H1 (cell line): ENCODE measurements around the gene ZNF83. TPM values are rescaled to one million over a fixed set of nuclear protein-coding genes. Genes with fewer than 3 reads are reported as not detected.

Experiments used
- CTCF ChIA-PET: fragments of 300-600 bp; sonication (Branson Sonifier 250); formaldehyde crosslinking; loops from one replicate; lab custom pipeline; 2021; ENCODE audit not compliant: partially characterized antibody; lab: Charles Lee
- POLR2A ChIA-PET: fragments of 300-600 bp; sonication (Branson Sonifier 250); formaldehyde crosslinking; loops from one replicate; lab custom pipeline; 2021; ENCODE audit warnings: inconsistent platforms; ENCODE audit not compliant: partially characterized antibody; lab: Charles Lee
- DNase-seq, 2 experiments: peaks; one replicate each; pipeline versions ENCODE4 v3.0.0 to v3.0.0-alpha.2; 2010 to 2022; ENCODE audit warnings: low spot score in 2 of 2, low read depth in 1 of 2, mixed read lengths in 1 of 2
- FAIRE-seq: peaks from 2 replicates; lab custom pipeline; 2011; peaks lifted over from hg19 to GRCh38; lab: Jason Lieb, UNC
- H2AFZ ChIP-seq: 2 replicates; pipeline ENCODE4 v1.8.1; 2012; ENCODE audit warnings: low read length, inconsistent platforms
- H2AK5ac ChIP-seq: 2 replicates; pipeline ENCODE4 v1.6.1; 2013; ENCODE audit warnings: low read depth, low read length
- H2BK120ac ChIP-seq: replicated peaks from 2 replicates; pipeline ENCODE3; 2013; ENCODE audit warnings: low read depth, low read length, inconsistent platforms
- H2BK12ac ChIP-seq: 2 replicates; pipeline ENCODE4 v1.6.1; 2013; ENCODE audit warnings: low read depth, low read length
- H2BK15ac ChIP-seq: 2 replicates; pipeline ENCODE4 v1.6.1; 2013; ENCODE audit warnings: low read length
- H2BK20ac ChIP-seq: 2 replicates; pipeline ENCODE4 v1.6.1; 2013; ENCODE audit warnings: low read length
- H2BK5ac ChIP-seq: 2 replicates; pipeline ENCODE4 v1.6.1; 2013; ENCODE audit warnings: low read depth, low read length
- H3K14ac ChIP-seq: 2 replicates; pipeline ENCODE4 v1.6.1; 2013; ENCODE audit warnings: inconsistent platforms; ENCODE audit not compliant: insufficient read length
- H3K18ac ChIP-seq: 2 replicates; pipeline ENCODE4 v1.6.1; 2013; ENCODE audit warnings: low read length; ENCODE audit errors: extremely low read depth
- H3K23ac ChIP-seq: 2 replicates; pipeline ENCODE4 v1.6.1; 2013; ENCODE audit warnings: inconsistent platforms; ENCODE audit not compliant: insufficient read length
- H3K23me2 ChIP-seq: 2 replicates; pipeline ENCODE4 v1.6.1; 2013; ENCODE audit warnings: low read depth, low read length
- H3K27ac ChIP-seq: 2 replicates; pipeline ENCODE4 v1.6.1; 2011; ENCODE audit warnings: low read depth, low read length, inconsistent platforms
- H3K27me3 ChIP-seq, 4 experiments: replicated peaks in 1 of 4; 1 replicate in 1 of 4; 2 replicates in 3 of 4; pipeline versions ENCODE4 v1.6.1 to v1.8.1; 2011 to 2013; ENCODE audit warnings: low read length in 3 of 4, mild to moderate bottlenecking in 3 of 4, inconsistent platforms in 2 of 4, mixed read lengths in 2 of 4, moderate library complexity in 1 of 4; ENCODE audit not compliant: control insufficient read depth in 3 of 4, insufficient read depth in 3 of 4; ENCODE audit errors: extremely low read depth in 1 of 4
- H3K36me3 ChIP-seq, 4 experiments: 2 replicates each; pipeline versions ENCODE4 v1.6.1 to v1.8.1; 2011 to 2013; ENCODE audit warnings: mild to moderate bottlenecking in 4 of 4, low read length in 3 of 4, moderate library complexity in 2 of 4, control low read depth in 1 of 4, inconsistent platforms in 1 of 4; ENCODE audit not compliant: insufficient read depth in 4 of 4, control insufficient read depth in 2 of 4
- H3K4ac ChIP-seq: replicated peaks from 2 replicates; pipeline ENCODE3; 2013; ENCODE audit warnings: low read length, low read depth, mixed read lengths, inconsistent platforms; ENCODE audit not compliant: insufficient read length
- H3K4me1 ChIP-seq, 4 experiments: replicated peaks in 1 of 4; 1 replicate in 1 of 4; 2 replicates in 3 of 4; pipeline versions ENCODE4 v1.6.1 to v1.8.1; 2011 to 2013; ENCODE audit warnings: low read length in 3 of 4, inconsistent platforms in 2 of 4, mixed read lengths in 1 of 4; ENCODE audit not compliant: insufficient read depth in 4 of 4, control insufficient read depth in 3 of 4
- H3K4me2 ChIP-seq, 2 experiments: 2 replicates each; pipeline versions ENCODE4 v1.6.1 to v1.8.1; 2011 to 2013; ENCODE audit warnings: low read depth in 2 of 2, low read length in 2 of 2, control low read depth in 1 of 2, inconsistent platforms in 1 of 2, mild to moderate bottlenecking in 1 of 2; ENCODE audit not compliant: insufficient read depth in 1 of 2
- H3K4me3 ChIP-seq, 4 experiments: fragments of 200-600, 300-600 bp in 1 of 4; sonication (generic), shearing (Covaris generic), sonication (Bioruptor Twin) in 1 of 4; 2 replicates each; pipeline versions ENCODE4 v1.5.1 to v1.8.1; 2011 to 2016; ENCODE audit warnings: low read length in 4 of 4, low read depth in 3 of 4, control low read depth in 2 of 4, inconsistent platforms in 2 of 4, mild to moderate bottlenecking in 2 of 4, mixed read lengths in 1 of 4, moderate library complexity in 1 of 4; ENCODE audit not compliant: insufficient read depth in 2 of 4; ENCODE audit errors: extremely low read depth in 1 of 4
- H3K56ac ChIP-seq: replicated peaks from 2 replicates; pipeline ENCODE3; 2013; ENCODE audit warnings: low read depth, mild to moderate bottlenecking, mixed read lengths, low read length, inconsistent platforms; ENCODE audit not compliant: insufficient read length
- H3K79me1 ChIP-seq: 2 replicates; pipeline ENCODE4 v1.6.1; 2013; ENCODE audit warnings: low read depth, low read length, control low read depth
- H3K79me2 ChIP-seq, 2 experiments: 2 replicates each; pipeline versions ENCODE4 v1.6.1 to v1.8.1; 2012 to 2013; ENCODE audit warnings: low read length in 2 of 2, mild to moderate bottlenecking in 2 of 2, inconsistent platforms in 1 of 2; ENCODE audit not compliant: insufficient read depth in 2 of 2, control insufficient read depth in 1 of 2
- H3K9ac ChIP-seq, 4 experiments: replicated peaks in 1 of 4; 1 replicate in 1 of 4; 2 replicates in 3 of 4; pipeline versions ENCODE4 v1.6.1 to v1.8.1; 2011 to 2013; ENCODE audit warnings: low read depth in 3 of 4, low read length in 3 of 4, control low read depth in 2 of 4, mild to moderate bottlenecking in 2 of 4, moderate library complexity in 2 of 4, inconsistent platforms in 1 of 4; ENCODE audit errors: extremely low read depth in 1 of 4
- H3K9me3 ChIP-seq, 2 experiments: 2 replicates each; pipeline versions ENCODE4 v1.6.1 to v1.8.1; 2012 to 2013; ENCODE audit warnings: mild to moderate bottlenecking in 2 of 2, moderate library complexity in 2 of 2, control low read depth in 1 of 2, inconsistent platforms in 1 of 2, low read depth in 1 of 2, low read length in 1 of 2, mixed read lengths in 1 of 2; ENCODE audit not compliant: insufficient read depth in 2 of 2
- H4K20me1 ChIP-seq, 2 experiments: replicated peaks in 1 of 2; 2 replicates each; pipeline versions ENCODE3 to v1.8.1; 2011 to 2013; ENCODE audit warnings: inconsistent platforms in 2 of 2, low read length in 2 of 2, mild to moderate bottlenecking in 1 of 2; ENCODE audit not compliant: insufficient read depth in 2 of 2, control insufficient read depth in 1 of 2
- H4K5ac ChIP-seq: 2 replicates; pipeline ENCODE4 v1.6.1; 2013; ENCODE audit warnings: low read length, low read depth, mixed read lengths, inconsistent platforms; ENCODE audit not compliant: insufficient read length
- H4K8ac ChIP-seq: 2 replicates; pipeline ENCODE4 v1.8.0; 2013; ENCODE audit warnings: mild to moderate bottlenecking, moderate library complexity, low read length, inconsistent platforms; ENCODE audit not compliant: insufficient read depth; ENCODE audit errors: extremely low read depth
- H4K91ac ChIP-seq: replicated peaks from 2 replicates; pipeline ENCODE3; 2013; ENCODE audit warnings: low read length, mixed read lengths, inconsistent platforms; ENCODE audit not compliant: insufficient read length
- CTBP2 ChIP-seq: IDR thresholded peaks from 2 replicates; pipeline ENCODE4 v1.7.0; 2011; ENCODE audit warnings: borderline replicate concordance, mild to moderate bottlenecking, moderate library complexity, mixed read lengths, low read length; ENCODE audit not compliant: insufficient read depth, insufficient read length
- JUND ChIP-seq: IDR thresholded peaks from 2 replicates; pipeline ENCODE4 v1.6.1; 2011; ENCODE audit warnings: mild to moderate bottlenecking, improper control_type of control experiment, low read length
- KDM5A ChIP-seq: fragments of 200-600 bp; IDR thresholded peaks from 2 replicates; pipeline ENCODE4 v1.7.1; 2012; ENCODE audit warnings: mild to moderate bottlenecking, low read length, inconsistent platforms, mixed read lengths
- POLR2AphosphoS5 ChIP-seq: IDR thresholded peaks from 2 replicates; pipeline ENCODE4 v1.6.1; 2011; ENCODE audit warnings: low read depth, low read length
- SIX5 ChIP-seq: IDR thresholded peaks from 2 replicates; pipeline ENCODE4 v1.6.1; 2011; ENCODE audit warnings: mild to moderate bottlenecking, low read depth, low read length
- WGBS, 2 experiments: shearing (Covaris generic) in 1 of 2; methylation state at CpG; one replicate each; pipeline versions ENCODE4 v1.1.6 to v1.1.7; 2013 to 2015; ENCODE audit warnings: low lambda C conversion rate in 2 of 2, mixed read lengths in 2 of 2, inconsistent platforms in 1 of 2, low coverage in 1 of 2, missing lambda C conversion rate in 1 of 2; ENCODE audit not compliant: insufficient replicate concordance in 2 of 2, insufficient coverage in 1 of 2, insufficient read length in 1 of 2; ENCODE audit errors: extremely low coverage in 1 of 2, missing lambda C conversion rate in 1 of 2; 5-methylcytosine and 5-hydroxymethylcytosine counted together
- polyA plus RNA-seq, 7 experiments: library from polyadenylated mRNA; depleted of rRNA in 3 of 7; stranded (reverse) in 5 of 7; unstranded in 2 of 7; fragments of >200 nt in 5 of 7; fragments of 200-250 nt in 2 of 7; gene quantifications; 1 replicate in 5 of 7; 2 replicates in 1 of 7; 4 replicates in 1 of 7; pipeline versions ENCODE4 v1.2.1 to v1.2.3, GENCODE V29; 2011 to 2013; ENCODE audit warnings: missing spikeins in 2 of 7, mixed read lengths in 2 of 7
- total RNA-seq: library from RNA; stranded (reverse); fragmentation: NEBNext Ultra II Directional; extraction: Animal tissue kit (Norgen Biotek cat#: 25700); gene quantifications from 2 replicates; pipeline ENCODE4 v1.2.1, GENCODE V29; 2021

Gene ZNF83
- total and polyA plus RNA-seq, 2 of the 8 experiments (the other 6 are each of a cell fraction or from before 2014, with no cell fraction given) = 13.2 to 19.4 TPM

DNA sequence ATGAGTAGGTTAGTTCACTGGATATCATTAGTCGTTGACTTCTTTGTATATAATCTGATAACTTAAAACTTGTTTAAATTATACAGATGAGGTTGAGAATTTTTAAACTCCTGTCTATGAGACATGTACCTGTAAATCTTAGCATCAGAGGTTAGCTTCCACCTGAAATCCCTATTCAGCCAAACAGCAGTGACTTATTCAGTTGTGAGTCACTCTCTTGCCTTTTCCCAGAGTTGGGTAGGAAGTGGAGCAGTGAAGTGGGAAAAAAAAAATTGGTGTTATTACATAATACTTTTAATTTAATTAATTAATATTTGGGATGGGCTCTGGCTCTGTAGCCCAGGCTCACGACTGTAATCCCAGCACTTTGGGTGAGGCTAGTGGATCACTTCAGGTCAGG is 35.2 kb downstream of the ZNF83 start:
- H3K9ac ChIP-seq = no peak overlapping the region
- H3K23me2 ChIP-seq = peaks cover 10% of the 10 kb centered on the region
- H2AFZ ChIP-seq = no peak overlapping the region
- CTCF ChIA-PET = interaction anchor here (0.6 to 1.9 kb wide), 5 partner anchors 8 to 363 kb away, joined by 3 to 7 read pairs (median 3); no protein-coding TSS in a partner anchor
- no peak overlapping the region; a peak in 1 of 4 replicates for H3K4me2 ChIP-seq
- H3K23ac ChIP-seq = no peak overlapping the region
- no peak overlapping the region for H3K4me3 ChIP-seq
- H3K4ac ChIP-seq = no peak overlapping the region
- POLR2A ChIA-PET = interaction anchor here (0.6 kb wide), 1 partner anchor 139 kb away, joined by 3 read pairs; no protein-coding TSS in a partner anchor
- DNase-seq (no peak), FAIRE-seq (no peak)
- 87% methylated on average over 2 of the region's 2 CpGs; no CpG with 5 or more reads in 1 of the 2 experiments for WGBS, 2 experiments
- no peak overlapping the region for H4K8ac ChIP-seq
- H3K18ac ChIP-seq = no peak overlapping the region
- no peaks in the 10 kb centered on the region for H4K20me1 ChIP-seq
- no peaks in the 10 kb centered on the region; a peak in 3 of 7 replicates for H3K4me1 ChIP-seq
- H4K5ac ChIP-seq = no peak overlapping the region
- no peak overlapping the region for H2BK5ac ChIP-seq
- peaks cover 2% of the 10 kb centered on the region; the same call in 1 of the 2 replicates for H3K79me1 ChIP-seq
- H2AK5ac ChIP-seq = no peak overlapping the region
- H3K56ac ChIP-seq = no peak overlapping the region
- no peaks in the 10 kb centered on the region for H3K79me2 ChIP-seq
- H2BK120ac ChIP-seq = no peak overlapping the region
- no peak overlapping the region for H3K27ac ChIP-seq
- H2BK15ac ChIP-seq = no peak overlapping the region
- H3K27me3 ChIP-seq = peaks cover 0 to 3% (median under 1%) of the 10 kb centered on the region in 4 experiments; a peak in 3 of 7 replicates
- no peaks in the 10 kb centered on the region for H3K9me3 ChIP-seq
- H2BK20ac ChIP-seq = no peak overlapping the region
- no peak overlapping the region for H4K91ac ChIP-seq
- H2BK12ac ChIP-seq = no peak overlapping the region
- no peak for TF ChIP-seq JUND
- no peak for TF ChIP-seq KDM5A
- no peak for TF ChIP-seq SIX5
- TF ChIP-seq CTBP2 = no peak
- no peak for TF ChIP-seq POLR2AphosphoS5
- no peaks in the 10 kb centered on the region for H3K36me3 ChIP-seq
- no peak overlapping the region for H3K14ac ChIP-seq
